IPS DF 19.7 (cell line): ENCODE results near the gene GFER.

ENCODE experiments used
- DNase-seq: peaks from one replicate; pipeline ENCODE4 v3.0.0-alpha.2; 2013; ENCODE audit warnings: low read depth, low spot score

The GFER gene

GRCh38 chr16:1974157-1975070 lies 9.6 kb upstream of the GFER start:
- no peak for DNase-seq

DNA sequence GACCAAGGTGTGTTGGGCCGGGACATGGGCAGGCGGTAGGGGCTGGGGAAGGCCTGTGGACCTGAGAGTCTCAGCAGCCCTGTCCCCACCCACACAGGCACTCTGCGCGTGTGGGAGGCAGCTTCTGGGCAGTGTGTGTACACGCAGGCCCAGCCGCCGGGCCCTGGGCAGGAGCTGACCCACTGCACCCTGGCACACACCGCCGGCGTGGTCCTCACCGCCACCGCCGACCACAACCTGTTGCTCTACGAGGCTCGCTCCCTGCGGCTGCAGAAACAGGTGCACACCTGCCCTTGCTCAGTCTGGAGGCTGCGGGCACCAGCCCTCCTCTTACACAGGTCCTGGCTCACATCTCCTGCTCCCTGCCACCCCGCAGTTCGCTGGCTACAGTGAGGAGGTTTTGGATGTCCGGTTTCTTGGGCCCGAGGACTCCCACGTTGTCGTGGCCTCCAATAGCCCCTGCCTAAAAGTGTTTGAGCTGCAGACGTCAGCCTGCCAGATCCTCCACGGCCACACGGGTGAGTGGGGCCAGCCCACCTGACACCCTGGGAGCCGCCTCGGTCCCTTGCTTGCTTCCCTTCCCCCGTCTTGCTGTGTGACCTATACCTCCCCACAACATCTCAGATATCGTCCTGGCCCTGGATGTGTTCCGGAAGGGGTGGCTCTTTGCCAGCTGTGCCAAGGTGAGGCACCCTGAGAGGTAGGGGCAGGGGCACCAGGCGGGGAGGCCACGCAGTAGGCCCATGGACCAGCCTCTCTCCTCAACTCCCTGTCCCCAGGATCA lies 8.4 kb upstream of the GFER start:
- no peak for DNase-seq

DNA sequence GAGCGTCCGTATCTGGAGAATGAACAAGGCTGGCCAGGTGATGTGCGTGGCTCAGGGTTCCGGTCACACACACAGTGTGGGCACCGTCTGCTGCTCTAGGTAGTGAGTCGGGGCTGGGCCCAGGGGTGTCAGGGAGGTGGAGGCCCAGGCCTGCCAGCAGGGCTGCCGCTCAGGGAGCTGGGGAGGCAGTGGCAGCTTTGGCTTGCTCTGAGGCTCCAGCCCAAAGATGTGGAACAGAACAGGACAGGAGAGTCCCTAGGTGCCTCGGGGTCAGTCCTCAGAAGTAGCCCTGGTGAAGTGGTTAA lies 7.8 kb upstream of the GFER start:
- no peak for DNase-seq

- no peak for DNase-seq
These were observed 6.8 kb upstream of the GFER start for GRCh38 chr16:1976951-1977874.

DNA sequence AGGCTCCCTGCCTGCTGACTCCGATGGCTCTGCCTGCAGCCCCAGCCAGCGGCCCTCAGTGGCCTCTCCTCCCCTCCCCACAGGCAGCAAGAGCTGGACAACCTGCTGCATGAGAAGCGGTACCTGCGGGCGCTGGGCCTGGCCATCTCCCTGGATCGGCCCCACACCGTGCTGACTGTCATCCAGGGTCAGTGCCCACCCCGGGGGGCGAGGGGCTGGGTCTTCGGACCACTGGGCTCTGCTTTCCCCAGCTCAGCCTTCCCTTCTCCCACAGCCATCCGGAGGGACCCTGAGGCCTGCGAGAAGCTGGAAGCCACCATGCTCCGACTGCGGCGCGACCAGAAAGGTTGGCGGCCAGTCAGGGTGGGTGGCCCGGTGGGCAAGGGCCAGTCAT lies 6.1 kb upstream of the GFER start:
- DNase-seq, result no peak

- DNase-seq, result no peak
These were observed 5.4 kb upstream of the GFER start for GRCh38 chr16:1978476-1979120.

GRCh38 chr16:1979271-1980029 lies 4.5 kb upstream of the GFER start:
- DNase-seq, result no peak

GRCh38 chr16:1980030-1980769 lies 3.8 kb upstream of the GFER start:
- no peak for DNase-seq

DNA sequence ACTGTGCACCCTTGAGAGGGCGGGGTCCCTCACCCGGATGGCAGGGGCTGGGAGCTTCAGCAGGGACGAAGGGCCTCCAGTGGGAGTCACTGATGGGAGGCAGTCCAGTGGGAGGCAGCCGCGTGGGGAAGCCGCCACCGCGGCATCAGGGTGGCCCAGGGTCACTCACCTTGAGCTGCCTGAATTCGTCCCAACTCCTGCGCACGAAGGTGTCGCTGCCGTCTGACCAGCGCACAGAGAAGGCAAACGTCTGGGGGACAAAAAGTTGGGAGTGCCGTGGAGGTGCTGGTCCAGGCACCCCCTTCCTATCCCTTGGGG lies 3.3 kb upstream of the GFER start:
- no peak for DNase-seq

DNA sequence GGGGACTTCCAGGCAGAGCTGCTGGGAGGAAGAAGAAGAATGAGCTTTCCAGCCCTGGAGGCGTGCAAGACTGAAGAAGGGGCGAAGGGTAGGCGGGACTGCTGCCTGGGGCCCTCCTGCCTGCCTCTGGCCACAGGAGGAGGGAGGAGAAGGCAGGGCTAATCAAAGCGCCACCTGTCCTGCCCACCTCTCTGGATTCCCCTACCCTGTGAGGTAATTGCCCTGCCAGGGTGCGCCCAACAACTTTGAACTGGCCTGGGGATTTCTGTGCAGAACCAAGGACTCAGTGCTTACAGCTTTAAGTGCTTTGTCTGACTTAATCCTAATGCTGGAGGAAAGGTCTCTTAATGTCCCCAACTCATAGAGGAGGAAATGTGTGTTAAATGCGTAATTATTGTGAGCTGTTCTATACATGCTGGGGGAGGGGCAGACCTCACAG lies 2.6 kb upstream of the GFER start, which contains the start of gene NOXO1:
TSS of gene NOXO1 (minus strand) at position 72 of the 439 bp plus-strand sequence. CDS start 290 bp downstream, outside the sequence.
- no peak for DNase-seq

DNA sequence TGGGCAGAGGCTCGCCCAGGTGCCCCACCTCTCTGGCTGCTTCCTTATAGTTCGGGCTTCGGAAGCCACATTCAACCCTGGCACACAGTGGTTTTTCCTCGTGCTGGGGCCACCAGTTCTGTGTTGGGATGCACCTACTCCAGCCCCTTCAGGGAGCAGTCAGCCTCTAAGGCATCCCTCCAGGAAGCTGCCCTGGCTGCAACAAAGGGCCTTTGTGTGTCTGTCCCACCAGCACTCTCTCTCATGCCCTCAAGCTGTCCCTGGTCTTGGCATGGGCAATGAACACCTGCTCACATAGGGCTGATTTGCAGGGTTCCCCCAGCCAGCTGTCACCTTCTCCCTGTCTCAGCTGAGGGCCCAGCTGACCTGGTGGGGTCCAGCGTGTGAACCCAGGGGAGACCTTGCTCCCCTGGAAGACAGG lies 2.0 kb upstream of the GFER start:
- DNase-seq, result no peak

DNA sequence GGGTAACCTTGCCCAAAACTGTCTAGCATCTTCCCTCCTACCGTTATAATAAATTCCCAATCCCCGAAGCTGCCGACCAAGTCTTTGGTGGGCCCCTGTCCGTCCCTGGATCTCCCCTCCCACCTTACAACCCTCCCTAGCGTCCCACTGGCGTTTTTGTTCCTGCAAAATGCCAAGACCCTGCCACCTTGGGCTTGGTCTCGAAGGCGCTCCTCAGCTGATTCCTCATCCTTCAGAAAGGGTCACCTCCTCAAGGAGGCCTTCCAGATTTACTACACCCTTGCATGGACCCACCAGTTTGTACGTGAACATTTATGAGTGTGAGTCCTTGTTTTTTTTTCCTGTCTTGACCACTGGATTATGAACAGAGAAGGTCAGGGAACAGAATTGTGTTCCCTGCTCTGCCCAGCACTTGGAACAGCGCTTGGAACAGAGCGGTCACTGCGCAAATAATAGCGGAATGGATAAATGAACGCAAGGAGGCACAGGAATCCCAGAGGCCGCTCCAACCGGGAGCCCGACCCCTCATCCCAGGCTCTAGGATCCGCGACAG lies 926 bp upstream of the GFER start:
- DNase-seq, result no peak

DNA sequence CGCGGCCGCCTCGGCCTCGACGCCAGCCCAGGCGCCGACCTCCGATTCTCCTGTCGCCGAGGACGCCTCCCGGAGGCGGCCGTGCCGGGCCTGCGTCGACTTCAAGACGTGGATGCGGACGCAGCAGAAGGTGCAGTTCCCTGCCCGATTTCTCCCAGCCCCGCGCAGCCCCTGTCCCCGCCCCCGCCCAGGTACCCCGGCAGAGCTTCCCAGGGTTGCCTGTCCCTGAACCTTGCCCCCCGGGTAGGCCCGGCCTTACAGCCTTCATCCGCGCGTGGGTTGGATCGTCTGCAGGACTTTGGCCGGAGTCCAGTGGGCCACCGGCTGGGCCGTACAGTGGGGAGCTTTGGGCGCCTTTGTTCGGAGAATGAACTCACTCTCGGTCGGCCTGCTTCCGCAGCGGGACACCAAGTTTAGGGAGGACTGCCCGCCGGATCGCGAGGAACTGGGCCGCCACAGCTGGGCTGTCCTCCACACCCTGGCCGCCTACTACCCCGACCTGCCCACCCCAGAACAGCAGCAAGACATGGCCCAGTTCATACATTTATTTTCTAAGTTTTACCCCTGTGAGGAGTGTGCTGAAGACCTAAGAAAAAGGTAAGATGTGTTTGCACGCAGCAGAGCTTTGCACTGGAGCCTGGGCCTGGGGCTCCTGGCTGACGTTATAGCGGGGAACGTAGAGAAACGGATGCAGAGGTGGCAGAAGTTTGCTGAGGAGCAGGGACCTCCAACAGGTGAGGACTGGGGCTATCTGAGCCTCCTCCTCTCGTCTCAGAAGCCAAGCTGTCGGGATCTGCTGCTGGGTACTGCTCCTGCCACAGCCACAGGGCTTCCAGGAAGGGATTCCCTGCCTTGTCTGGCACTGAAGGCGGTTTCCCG lies 593 bp downstream of the GFER start:
- DNase-seq, result no peak

DNA sequence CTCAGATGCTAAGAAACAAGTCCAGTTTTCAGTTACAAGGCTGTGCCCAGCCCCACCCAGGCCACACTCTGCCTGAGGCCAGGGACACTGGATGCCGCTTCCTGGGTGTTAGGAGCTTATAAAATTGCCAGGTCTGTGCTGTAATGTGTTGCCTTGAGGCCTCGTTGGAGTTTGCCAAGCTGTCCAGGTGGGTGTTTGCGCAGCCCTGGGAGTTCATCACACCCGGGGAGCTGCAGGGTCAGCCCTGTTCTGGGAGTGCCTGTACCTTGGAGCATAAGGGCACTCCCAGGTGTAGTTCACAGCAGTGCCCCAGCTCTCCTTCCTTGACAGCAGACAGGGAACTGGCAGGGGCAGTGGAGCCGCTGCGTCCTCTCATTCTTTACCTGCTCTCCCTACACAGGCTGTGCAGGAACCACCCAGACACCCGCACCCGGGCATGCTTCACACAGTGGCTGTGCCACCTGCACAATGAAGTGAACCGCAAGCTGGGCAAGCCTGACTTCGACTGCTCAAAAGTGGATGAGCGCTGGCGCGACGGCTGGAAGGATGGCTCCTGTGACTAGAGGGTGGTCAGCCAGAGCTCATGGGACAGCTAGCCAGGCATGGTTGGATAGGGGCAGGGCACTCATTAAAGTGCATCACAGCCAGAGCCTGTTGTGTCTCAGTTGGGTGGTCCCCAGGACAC lies 1.6 kb downstream of the GFER start:
- no peak for DNase-seq

- no peak for DNase-seq
These were observed 3.2 kb downstream of the GFER start for GRCh38 chr16:1987198-1987597.

- no peak for DNase-seq
These were observed 5.5 kb downstream of the GFER start, which contains the start of gene SYNGR3 for GRCh38 chr16:1989209-1990100. Gene SYNGR3 (plus strand): TSS chr16:1989970. CDS start chr16:1990103, 133 bp downstream.

- DNase-seq, result no peak
These were observed 6.0 kb downstream of the GFER start for GRCh38 chr16:1990101-1990350.
